ENCODE results near the gene TNFRSF18.

Gene TNFRSF18

DNA sequence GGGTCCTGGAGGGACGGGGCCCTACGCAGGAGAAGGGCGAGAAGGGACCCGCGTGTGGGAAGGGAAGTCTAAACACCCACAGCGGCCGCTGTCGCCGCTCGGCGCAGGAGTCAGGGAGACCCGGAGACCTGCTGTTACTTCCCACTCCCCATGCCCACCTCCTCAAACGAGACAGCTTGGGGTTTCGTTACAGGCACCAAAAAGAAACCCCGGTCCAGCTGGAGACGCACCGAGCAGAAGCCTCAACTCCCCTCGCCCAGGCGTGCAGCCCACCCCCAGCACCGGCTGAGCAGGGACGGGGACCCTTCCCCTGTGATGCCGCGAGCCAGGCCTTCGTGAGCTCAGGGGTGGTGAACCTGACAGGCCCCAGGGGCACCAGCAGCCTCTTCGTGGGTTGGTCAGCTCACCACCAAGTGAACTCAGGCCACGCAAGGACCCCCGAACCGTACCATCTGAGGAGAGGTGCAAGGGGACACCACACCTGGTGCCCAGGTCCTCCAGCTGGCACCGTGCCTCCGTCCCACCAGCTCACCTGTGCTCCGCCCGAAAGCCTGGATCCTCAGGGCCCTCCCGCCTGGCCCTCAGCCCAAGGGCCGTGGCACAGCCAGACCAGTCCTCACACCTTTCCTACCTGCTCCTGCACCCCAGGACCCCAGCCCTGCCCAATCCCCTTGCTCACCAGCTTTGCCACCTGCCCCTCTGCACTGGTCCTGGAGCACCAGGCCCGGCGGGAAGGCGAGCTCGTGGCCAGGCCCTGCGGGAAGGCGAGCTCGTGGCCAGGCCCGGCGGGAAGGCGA, 20.4 kb upstream of the TNFRSF18 start:
- DNase-seq, result no peak

DNA sequence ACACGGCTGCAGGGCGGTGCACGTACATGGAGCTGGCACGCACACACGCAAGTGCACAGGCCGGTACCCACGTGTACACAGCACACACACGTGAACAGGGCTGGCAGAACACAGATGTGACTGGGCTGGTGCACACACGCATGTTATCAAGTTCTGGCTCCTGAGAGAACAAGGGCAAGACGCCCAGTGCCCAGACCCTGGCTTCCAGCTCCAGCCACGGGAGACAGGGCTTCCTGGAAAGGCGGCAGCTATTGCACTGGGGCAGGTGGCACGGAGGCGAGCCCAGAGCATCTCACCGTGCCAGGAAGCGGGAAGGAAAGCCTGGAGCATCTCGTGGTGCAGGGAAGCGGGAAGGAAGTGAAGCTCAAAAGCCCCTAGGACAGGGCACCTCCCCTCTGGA, 19.5 kb upstream of the TNFRSF18 start:
- no peak for DNase-seq

DNA sequence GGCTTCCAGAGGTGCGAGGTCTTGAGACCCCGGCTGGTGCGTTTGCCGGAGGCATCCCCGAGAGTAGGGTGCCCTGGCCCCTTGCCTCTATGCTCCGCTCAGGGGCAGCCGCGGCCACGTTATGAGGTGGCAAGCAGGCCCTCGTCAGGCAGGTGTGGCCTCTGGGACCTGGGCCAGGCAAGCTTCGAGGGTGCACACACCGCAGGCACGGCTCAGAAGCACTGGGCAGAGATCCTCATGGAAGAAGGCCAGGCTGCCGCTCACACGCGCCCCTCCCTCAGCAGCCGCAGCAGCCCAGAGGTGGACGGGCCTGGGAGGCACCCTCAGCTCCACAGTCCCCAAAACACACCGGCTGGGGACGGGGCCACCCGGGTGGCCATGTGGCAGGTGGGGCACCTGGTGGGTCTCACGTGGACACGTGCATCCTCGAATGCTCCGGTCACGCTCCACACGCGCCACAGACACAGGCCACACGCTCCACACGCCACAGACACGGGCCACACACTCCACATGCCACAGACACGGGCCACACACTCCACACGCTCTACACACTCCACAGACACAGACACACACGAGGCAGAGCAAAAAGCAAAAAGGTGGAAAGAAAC, 18.9 kb upstream of the TNFRSF18 start:
- no peak for DNase-seq

DNA sequence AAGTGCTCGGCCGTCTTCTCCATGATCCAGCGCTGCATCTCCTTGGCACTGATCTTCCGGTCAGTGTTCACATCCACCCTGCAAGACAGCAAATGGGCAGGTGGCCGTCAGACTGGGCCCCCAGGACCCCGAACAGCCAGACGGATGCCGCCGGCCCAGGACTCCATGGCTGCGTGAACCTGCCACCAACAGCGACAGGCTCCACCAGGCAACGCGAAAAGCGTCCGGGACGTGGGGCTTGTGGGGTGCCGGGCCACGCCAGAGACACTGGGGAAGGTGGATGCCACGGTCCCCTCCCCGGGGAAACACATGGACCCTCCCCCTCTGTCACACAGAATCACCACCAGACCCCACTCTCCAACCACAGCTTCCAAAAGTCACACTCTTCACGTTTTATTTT, 17.5 kb upstream of the TNFRSF18 start:
- DNase-seq, result no peak

DNA sequence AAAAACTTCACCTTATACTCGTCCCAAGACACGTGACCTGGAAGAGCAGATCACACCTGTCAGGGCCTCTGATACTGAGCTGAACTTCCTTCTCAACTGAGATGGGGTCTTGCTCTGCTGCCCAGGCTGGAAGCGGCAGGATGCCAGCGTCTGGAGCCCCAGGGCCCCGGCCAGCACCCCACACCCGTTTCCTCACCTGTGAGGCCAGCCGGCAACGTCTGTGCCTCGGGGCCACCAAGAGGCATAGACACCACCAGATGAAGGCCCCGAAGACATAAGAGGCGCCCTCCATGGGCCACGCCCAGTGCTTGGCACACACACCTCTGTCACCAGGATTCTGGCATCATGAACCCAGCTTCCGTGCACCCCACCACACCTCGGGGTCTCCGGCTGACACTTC, 16.9 kb upstream of the TNFRSF18 start:
- no peak for DNase-seq

DNA sequence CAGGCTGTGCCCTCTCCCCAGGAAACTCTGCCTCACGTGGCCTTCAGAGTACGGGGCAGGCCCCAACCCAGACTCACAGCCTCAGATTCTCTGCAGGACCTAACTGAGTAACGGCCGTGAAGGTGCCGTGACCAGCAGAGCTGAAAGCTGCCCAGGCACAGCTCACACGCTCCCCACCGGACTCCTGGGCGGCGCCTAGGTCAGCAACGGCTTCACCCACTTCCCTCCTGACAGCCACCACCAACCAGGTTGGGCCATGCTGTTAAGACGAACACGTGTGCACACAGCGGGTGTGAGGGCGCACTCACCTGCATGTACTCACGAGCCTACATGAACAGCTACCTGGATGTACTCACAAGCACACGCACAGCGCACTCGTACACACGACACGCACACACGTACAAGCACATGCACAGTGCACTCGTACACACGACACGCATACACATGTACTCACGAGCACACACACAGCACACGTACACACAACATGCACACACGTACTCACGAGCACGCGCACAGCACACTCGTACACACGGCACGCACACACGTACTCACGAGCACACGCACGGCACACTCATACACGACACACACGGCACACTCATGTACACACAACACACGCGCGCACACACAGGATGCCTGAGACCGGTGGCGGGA, 16.3 kb upstream of the TNFRSF18 start:
- DNase-seq, result no peak

DNA sequence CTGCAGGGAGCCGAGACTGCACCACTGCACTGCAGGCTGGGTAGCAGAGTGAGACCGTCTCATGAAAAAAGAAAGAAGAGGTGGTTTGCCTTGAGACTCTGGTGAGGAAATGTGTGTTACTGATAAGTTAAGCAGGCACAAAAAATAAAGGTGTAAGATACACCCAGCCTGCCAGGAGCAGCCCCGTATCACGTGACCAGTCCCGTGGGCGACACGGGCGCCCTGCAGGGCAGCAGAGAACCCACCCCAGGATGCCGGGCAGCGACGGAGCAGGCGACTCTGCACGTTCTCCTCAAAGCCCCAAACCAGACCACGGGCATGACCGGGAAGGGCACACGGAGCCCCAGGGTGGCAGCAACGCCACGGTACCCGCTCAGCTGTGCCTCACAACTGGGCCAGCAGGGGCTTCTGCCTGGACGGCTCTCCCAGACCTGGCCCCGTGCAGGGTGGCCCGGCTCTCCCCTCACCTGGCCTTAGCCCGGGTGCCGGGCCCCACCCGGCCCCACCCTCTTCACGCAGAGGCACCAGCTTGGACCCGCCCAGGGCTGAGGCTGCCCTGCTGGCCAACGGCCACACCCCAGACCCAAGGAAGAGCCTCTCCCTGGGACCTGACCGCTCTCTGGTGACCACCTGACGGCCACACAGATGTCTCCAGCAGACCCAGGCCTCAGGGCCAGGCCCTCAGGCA, 15.6 kb upstream of the TNFRSF18 start:
- DNase-seq, result no peak

DNA sequence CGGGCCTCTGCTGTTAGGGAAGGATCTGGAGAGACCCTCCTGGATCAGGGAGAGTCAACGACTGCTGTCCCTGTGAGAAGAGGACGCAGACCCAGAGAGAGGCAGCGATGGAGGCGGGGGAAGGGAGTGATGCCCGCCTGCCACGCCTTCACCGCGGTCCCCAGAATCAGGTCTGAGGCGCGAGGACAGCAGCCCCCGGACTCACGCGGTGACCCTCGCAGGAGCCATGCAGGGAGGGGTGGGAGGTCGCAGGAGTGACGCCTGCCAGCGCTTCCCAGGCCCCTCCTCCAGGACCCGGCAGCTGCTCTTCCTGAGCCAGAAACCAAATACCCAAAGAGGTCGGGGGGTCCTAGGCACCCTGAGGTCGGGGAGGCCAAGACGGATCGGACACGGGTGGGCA, 13.8 kb upstream of the TNFRSF18 start:
- no peak for DNase-seq

DNA sequence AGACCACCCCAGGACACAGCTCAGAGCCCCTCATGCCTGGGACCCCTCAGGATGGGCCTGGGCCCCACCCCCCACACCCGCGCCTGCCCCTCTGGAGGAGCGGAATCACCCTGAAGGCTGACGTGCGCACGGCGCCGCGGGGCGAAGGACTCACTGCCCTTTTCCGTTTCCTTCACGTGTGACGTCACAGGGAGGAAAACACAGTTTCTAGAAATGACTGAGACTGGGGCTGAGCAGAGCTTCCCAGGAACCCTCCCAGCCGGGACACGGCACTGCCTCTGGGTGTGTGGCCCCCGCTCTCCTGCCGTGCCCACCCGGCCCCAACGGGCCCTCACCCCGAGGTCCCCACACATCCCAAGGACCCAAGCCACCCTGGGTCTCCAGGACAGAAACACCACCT, 12.9 kb upstream of the TNFRSF18 start:
- peak; percentile 71 for DNase-seq

DNA sequence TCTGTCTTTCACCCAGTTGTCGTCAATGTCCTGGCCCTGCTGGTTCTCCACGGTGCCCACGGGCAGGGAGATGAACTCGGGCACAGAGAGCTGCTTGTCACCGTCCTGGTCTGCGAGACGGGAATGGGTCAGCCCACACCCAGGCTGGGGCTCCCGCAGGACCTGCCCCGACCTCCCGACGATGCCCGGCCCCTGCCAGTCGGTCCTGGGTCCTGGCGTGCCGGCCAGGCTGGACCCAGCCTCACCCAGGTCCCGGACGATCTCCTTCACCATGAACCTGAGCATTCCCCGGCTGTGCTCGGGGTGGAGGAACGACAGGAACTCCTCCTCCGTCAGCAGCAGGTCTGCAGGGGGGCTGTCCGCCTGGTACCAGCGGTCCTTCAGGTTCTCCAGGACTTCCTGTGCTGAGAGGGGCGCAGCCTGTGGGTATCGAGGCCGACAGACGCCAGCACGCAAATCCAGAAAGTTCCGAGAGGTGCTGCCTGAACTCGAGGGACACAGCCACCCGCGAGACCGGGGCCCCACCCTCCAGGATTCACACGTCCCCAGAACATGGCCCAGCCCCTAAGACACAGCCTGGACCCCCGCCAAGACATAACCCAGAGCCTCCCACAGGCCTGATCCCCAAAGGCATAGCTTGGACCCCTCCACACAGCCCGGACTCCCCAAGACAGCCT, 12.3 kb upstream of the TNFRSF18 start:
- no peak for DNase-seq

DNA sequence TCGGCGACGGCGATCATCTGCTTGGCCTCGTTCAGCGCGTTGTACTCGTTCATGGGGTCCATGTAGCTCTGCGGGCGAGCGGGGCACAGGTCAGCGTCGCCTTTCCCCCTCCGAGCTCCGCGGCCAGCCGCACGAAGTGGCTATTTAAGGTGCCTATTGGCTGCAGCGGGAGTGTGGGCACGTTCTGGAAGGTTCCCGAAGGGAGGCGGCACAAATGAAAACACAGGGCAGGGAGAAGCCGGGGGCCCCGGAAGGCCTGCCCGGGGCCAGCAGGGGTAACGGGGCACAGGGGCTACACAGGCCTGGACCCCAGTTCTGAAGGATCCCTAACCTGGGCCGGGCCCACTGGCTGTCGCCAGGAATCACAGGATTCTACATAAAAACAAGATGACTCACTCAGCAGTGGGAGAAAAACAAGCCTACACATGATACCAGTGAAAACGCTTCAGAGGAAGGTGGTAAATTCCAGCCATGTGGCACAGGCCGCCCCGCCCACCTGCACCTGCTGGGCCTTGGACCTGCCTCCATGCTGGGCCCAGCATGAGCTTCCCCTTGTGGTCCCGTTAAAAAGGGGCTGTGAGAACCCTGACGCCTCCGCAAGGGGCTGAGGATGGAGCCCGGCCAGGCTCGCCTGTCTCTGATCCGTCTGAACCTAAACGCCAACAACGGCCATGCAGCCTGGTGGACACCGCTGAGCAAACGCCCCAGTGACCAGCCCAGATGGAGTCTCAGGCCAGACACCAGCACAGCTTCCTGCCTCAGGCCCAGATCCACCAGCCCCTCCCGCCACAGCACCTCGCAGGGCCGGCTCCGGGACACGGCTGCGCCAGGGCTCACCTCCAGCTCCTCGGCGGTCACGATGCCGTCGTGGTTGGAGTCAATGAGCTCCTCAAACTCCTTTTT, 11.5 kb upstream of the TNFRSF18 start:
- peak; percentile 63 for DNase-seq

DNA sequence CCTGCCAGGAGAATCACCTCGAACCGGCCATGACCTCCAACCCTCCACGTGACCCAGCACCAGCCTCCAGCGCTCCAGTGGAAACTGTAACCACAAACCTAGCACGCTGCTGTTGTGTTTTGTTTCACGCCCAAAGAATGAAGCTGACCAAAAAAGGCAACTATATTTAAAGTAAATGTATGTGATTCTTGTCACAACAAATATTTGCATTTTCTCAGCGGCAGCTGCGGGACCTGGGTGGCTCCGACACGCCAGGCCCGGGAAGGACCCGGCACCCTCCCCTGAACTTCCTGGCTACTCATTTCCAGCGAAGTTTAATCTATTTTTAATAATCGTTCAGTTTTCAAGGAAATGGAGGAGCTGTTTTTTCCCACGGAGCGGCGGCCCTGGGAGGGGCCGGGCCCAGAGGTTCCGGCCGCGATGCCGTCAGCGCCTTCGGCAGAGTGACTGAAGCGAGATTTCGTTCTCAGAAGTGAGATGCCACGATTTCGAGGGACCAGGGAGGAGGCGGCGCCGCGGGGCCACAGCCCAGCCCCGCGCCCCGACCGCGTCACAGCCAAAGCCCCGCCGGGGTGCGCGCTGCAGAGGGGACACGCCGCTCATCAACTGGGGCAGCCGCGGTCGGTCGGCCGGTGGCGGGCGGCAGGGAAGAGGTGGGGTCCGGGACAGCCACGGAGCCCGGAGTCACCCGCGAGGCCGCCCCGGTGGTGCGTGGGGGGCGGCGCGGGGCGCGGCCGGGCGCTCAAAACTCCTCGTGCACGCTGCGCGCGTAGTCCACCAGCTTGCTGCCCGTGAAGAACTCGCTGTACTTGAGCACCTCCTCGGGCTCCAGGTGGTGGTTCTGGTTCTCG, 10.6 kb upstream of the TNFRSF18 start:
- peak; percentile 67 for DNase-seq

DNA sequence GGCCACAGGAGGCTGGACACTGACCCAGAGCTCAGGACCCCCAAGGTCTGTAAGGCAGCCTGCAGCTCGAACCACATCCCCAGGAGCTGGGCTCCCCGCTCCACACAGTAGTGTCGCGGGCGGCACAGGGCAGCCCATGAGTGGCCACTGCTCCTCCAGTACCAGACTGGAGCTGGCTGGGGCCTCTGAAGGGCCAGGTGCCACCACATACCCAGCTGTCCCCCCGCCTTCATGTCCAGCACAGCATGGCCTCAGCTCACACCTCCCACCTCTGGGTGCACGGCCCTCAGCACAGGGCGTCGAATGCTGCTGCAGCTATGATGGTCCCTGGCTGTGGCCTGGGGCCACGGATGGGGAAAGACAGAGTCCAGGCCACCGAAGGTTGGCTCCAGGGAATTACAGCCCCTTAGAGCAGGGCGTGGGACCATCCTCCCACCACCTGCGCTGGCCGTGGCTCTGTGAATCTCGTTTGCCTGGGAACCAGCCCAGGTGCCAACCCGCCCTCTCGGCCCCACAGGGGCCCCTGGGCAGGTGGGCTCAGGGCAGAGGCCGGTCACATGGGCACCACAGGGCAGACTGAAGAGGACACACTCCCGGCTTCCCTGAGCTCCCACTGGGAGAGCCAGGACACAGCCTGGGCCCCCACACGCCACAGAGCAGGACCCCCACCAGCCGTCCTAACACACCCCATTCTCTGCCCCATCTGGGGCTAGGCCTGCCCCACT, 9.7 kb upstream of the TNFRSF18 start:
- no peak for DNase-seq

DNA sequence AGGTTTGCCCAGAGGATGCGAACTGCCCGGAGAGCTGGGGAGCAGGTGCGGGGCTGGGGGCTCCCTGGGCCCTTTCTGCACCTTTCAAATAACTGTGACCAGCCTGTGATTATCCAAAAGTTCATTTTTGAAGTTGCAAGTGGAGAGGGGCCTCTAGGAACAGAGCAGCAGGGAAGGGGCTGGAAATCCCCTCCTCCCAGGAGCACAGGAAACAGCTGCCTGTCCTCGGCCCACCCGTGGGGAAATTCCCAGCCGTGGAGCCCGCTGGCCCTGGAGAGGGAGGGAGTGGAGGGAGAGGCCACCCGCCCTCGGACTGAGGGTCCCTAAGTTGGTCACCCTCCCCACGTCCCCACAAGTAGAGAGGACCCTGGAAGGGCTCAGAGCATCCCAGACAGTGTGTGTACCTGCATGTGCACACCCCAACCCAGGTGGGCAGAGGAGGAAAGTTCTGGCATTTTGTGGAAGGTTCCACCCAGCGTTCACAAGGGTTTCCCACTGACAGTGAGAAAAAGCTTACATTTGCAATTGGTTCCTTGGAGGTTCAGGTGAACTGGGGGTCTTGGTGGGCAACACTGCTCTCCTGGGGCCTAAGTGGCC, 8.8 kb upstream of the TNFRSF18 start:
- DNase-seq, result peak; percentile 42

DNA sequence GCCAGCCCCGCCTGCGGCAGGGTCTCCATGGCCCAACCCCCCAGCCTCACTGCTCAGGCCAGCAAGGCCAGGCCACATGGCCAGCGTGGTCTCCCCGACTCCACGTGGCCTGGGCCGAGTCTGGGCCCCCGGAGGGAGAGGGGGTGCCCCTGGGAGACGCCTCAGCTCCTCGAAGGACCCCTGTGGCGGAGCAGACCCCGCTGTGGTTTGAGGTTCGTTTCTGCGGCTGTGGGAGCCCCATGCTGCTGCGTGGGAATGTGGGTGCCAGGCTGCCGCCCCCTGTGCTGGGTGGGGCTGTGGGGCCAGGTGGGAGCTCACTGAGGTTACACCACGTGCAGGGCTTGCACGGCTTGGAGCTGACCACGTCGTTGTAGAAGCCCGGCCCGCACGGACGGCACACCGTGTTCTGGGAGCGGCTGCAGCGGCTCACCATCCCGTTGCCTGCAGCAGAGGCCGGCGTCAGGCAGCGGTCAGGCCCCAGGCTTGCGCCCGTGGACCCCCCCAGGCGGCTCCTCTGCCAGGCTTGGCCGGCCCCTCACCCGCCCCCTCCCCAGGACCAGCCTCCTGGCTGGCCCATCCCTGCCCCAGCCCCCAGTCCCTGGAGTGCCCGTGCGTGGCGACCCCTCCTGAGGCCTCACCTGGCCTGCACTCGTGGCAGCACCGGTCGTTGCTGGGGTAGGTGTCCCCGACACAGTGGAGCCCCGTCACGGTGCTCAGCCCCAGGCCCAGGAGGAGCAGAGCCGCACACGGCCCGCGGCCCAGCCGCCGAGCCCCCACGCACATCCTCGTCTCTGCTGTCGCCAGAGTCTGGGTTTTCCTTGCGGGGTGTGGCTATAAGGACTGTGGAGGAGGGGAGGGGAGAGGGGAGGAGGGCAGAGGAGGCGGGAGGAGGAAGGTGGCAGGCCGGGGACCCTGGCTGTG, 7.2 kb upstream of the TNFRSF18 start, which contains the start of gene TNFRSF4:
TNFRSF4 (minus strand) TSS at position 809 of the 921 bp plus-strand sequence; CDS start at position 783, 26 bp downstream.
- peak; percentile 61 for DNase-seq

DNA sequence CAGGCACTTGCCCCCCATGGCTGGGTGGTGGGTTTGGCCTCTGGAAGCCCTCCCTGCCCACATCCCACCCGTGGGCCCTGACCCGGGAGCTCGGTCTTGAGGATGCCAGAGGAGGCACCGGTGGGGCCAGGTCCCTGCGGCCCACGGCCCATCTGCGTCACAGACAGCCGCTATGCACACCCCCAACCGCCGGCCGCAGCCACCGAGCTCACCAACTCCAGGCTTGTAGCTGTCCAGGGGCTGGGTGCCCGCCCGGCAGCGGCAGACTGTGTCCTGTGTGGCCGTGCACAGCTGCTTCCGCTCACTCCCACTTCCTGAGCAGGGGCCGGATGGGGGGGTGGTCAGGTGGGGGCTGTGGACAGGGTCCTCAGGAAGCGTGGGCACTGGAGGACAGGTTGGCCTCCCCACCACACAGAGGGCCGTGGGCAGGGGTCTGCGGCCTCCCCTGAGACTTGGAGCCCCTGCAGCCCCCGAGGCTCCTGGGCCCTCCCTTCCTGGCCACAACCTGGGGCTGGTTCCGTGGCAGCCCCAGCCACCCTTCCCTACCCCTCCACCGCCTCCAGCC, 6.5 kb upstream of the TNFRSF18 start:
- DNase-seq, result peak; percentile 51

DNA sequence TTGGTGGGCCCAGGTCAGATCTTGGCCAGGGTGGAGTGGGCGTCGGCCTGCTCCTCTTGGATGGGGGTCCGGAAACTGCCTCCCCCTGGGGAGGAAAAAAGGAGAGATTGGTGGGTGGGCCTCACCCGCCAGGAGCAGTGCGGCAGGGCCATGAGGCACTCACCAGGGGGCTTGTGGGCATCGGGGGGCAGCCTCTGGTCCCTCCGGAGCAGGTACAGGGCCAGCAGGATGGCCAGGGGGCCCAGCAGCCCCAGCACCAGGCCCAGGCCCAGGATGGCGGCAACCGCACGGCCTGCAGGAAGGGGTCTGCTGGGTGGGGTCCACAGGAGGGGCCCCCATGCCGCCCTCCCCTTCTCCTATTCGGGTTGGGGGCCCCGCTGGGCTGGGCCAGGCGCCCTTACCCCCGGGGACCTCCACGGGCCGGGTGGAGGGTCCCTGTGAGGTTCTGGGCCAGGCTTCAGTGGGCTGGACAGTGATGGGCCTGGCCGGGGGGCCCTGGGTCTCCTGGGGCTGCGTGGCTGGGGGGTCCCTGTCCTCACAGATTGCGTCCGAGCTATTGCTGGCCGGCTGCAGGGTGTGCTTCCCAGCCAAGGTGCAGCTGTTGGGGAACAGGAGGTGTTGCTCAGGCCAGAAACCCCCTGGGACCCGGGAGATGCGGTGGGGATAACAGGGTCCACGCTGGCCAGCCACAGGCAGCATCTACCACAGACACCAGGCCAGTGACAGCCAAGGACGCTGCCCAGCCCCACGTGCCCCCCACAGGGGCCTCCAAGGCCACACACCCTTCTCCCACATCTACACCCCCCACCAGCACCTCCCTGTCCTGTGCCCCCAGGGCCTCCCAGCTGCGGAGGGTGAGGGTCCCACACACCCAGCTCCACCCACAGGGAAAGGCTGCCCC, 5.4 kb upstream of the TNFRSF18 start:
- no peak for DNase-seq

All from stimulated activated CD4-positive, alpha-beta T cell treated with anti-CD3 and anti-CD28 coated beads, Interleukin-4, amount 100 ng/mL, for 24 hours (primary cell).